NCI-H2196 treated with DMSO at 0.1 percent for 48 hours (cell line): ENCODE results near the gene KLHL29.
A peak's percentile ranks its signal among the peaks of the same experiment; 100 is the strongest.

ENCODE experiments used
- DNase-seq: peaks from one replicate; lab custom pipeline; 2025; ENCODE audit not compliant: unreplicated experiment; lab: John Stamatoyannopoulos, UW

Gene KLHL29

DNA sequence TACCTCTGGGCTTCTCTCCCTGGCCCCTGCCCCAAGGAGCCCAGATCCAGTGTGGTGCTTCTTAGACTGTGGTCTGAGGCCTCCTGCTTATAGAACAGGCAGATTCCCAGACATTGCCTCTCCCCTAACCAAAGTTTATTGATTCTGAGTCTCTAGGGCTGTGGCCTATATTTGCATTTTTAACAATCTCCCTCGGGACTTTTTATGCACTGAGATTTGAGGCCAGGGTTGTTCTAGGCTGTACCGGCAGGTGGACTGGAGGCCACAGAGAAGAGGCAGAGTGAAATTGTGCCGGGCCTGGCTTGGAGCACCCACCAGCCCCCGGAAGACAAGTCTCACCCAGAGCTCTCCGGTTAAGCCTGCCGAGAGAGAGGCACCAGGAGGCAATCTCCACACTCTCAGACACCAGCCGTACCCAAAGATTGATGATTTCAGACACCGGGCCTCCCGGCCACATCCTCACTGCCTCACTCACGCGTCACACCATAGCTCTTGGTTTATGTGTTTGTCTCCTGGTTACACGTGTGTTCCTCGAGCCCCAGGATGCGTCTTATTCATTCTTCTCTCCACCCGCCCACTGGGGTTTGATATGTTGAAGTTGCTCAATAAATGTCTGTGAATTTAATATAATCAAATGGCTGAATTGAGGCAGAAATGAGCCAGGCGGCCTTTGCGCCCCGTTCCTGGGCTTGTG, 203.7 kb downstream of the KLHL29 start:
- DNase-seq = no peak

DNA sequence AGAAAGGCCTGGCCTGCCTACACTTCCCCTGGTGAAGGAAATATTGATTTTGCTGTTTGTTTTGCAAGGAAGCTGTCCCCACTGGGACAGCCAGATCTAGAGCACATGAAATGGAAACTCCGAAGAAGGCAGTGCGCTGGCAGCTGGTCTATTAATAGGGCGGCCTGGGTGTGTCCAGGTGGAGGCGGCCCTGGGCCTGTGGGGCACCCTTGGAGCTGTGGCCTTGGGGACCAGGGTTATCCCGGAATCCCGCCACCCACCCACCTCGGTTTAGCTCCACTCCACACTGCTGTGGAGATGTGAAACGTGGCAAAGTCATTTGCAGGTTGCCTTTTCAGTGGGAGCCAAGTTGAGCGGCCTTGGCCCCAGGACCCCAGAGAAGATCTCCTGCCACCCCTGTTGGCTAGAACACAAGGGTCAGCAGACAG, 204.3 kb downstream of the KLHL29 start:
- DNase-seq = no peak

DNA sequence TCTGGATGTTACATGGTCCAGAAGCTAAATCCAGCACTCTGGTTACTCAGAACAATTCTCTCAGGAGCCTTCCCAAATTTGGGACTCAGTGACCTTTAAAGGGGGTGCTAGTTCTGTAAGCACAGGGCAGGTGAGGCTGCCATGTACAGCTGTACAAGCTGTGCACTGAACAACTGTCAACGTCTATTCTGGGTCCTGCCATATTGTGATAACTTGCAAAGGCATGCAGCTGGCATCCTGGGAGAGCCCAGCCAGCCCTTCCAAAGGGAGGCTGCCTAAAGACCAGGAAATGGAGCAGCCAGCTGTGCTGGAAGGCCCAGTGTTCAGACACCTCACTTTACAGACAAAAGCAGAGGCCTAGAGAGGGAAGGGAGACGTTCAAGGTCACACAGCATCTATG, 204.8 kb downstream of the KLHL29 start:
- no peak for DNase-seq

DNA sequence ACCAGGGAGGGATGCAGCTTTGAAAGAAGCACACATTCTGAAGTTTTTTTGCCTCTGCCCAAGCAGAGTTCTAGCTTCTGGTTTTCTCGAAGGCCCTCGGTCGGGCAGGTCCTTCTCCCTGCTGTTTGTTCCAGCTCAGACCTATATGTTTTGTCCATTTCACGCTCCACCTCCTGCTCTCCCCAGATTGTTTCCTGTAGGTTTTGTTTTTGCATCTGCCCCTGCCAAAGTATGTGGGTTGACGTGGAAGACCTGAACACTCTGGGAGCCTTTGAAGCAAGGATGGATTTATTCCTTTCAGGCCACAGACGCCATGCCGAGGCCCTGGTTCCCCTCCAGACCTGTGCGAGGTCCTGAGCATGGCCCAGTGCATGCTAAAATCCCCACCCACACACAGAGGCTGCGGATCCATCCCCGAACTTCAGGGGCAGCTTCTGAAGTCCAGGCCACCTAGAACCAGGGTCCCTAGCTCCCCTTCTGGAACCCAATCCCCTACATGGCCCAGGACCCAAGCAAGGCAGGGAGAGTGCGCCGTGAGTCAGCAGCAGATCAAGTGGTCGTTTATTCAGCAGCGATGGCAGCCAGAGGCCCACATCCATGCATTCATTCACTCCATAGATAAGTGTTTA, 205.4 kb downstream of the KLHL29 start:
- no peak for DNase-seq

DNA sequence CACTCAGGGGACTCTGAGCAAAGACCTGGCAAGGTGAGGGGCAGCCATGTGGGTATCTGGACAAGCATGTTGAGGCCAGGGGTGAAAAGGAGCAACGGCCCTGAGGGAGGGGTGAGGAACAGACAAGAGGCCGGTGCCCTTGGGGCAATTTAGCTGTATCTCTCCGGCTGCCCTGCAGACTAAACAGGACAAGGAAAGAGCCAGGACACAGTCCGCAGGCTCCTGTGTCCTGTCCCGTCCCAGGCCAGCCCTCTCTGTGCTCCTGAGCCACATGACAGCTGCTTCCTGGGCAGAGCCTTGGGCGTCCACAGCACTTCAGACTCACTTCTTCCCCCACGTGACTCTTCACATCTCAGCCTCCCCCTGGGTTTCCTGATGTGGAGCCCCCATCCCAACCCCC, 206.1 kb downstream of the KLHL29 start:
- no peak for DNase-seq

DNA sequence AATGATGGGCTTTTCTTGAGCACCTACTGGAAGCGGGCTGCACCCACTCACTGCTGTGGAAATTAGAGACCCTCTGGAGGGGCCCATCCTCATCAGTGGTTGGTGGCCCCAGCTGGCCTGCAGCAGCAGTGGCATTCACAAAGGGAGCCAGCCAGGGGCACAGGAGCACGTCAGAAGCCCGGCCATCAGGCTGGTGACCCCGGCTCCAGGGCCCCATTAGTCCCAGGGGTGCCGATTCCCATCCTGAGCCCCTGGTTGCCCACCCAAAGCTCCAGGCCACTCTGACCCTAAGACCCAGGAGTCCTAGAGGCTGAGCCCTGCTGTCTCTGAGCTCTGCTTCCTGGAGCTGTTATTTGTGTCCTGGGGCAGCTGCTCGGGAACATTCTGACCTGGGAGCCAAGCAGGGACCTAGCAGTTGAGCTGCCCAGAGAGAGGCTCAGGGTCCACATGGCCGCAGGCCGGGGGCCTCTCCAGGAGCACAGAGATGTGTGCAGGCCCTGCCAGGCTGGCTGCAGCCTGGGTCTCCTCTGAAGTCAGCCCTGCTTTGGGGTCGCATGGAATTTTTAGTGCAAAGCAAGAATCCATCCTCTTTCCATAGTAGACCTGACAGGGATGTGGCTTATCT, 207.2 kb downstream of the KLHL29 start:
- no peak for DNase-seq

DNA sequence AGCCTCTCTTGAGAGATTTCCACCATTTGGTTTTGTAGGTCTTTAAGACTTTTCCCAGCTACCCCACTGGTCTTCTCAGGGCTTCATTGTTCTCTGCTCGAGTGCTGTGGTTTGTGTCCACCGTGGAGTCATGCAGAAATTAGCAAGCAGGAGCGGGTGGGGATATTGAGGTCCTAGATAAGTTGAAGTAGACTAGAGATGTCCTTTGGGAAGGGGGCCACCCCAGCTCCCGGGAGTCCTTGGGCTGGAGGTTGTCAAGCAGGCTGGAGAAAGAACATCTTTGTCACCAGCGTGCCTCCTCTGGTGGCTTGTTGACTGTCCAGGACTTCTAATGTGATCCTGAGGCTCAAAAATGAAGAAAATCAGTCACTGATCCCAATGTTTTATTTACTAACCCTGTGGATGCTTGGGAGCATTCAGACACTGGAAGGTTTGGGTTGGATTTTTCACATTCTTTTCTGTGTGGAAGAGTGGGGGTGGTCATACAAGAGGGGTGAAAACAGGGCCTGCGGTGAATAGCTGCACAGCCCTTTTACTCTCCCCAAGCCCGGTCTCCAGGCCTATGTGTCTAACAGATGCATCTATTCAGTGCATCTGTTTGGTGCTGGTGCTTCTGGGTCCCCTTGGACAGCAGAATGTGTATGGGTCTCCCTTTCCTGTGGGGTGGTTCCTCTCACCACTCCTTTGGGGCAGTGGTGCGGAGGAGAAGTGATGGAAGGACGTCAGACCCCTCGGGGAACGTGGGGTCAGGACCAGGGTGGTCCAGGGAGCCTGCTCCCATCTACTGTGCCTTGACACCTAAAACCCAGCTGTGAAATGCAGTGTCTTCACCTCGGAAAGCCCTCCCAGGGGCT, 208.1 kb downstream of the KLHL29 start:
- DNase-seq = no peak

DNA sequence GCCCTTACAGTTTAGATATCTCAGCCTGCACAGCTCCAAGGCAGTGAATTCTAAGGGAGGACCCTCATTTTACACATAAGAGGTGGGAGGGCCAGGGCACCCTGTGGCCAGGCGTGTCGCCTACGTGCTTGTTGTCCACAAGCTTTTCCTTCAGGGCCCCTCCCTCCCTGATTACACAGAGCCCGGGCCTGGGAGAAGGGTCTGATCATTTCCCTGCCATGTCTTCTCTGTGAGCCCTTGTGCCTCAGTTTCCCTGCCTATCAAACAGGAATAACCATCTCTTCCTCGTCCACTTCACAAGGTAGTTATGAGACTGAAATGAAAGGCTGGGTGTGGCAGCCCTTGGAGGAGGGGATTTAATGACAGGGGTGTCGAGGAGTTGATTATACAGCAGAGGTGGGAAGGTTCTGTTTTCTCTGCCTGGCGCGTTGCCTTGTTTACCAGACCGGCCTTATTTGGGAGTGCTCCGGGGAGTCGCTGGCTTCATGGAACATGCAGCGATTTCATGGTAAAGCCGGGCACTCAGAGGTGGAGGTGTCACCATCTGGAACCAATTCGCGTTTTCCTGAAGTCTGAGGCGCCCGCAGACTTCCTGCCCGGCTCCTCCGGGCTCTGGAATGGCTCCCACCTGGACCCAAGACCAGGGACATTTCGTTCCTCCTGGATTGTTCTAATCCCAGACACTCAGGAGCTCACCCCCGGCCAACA, 208.9 kb downstream of the KLHL29 start:
- DNase-seq = no peak

DNA sequence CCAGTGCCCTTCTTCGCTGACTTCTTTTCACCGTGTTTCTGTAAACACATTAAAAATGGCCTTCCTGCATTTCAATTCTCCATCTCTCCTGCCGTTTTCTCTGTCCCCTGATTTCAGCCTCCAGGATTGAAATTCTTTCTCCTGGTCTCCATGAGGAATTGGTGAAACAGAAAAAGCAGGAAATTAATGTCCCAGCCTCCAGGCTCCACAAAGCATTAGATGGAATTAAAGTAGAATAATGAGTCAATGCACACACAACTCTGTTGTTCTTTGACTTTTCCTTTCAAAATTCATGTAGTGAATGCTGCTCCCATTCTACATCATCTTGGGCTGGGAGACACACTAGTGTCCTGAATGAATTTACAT, 209.5 kb downstream of the KLHL29 start:
- DNase-seq = no peak

DNA sequence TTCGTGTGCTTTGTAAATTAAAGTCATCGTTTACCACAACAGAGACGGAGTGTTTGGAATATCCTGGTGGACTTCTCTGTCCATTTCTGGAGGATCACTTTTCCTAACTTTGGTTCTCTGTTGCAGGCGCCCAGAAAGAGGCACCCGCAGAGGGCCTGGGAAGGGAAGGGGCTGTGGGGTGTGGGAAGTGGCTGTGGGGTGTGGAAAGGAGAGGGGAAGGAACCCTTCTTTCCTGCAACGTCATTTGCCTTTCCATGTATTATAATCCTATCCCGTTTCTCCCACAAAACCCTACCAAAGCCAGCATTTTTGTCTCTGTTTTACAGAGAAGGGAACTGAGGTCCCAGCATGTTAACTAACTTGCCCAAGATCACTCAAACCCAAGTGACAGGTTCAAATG, 210.0 kb downstream of the KLHL29 start:
- no peak for DNase-seq

DNA sequence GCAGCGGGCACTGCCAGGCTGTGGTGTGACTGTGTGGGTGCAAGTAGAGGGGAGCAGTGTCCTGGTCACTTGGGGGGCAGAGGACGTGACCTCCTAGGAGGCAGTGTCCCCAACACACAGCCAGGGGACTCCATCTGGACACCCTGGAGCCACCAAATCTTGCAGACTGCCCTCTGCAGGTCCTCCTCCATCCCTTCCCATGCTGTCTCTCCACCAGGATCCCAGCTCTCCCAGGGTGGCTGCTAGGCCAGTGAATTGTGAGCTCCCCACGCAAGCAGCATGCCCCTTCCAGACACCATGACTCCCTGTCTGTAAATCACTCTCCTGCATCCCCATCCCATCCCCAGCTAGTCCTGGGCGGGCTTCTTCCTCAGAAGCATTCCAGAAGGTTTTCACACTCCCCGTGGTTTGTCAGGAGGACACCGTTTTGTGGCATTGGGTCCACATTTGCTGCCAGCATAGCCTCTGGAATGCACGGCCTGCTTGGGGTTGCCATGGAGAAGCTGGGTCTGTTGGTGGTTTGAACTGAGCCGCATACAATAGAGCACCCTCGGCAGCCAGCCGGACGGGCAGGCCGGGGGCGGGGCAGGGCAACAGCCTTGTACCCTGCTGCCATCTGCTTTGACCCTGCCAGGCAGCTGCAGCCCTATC, 210.7 kb downstream of the KLHL29 start:
- DNase-seq = peak; percentile 77

DNA sequence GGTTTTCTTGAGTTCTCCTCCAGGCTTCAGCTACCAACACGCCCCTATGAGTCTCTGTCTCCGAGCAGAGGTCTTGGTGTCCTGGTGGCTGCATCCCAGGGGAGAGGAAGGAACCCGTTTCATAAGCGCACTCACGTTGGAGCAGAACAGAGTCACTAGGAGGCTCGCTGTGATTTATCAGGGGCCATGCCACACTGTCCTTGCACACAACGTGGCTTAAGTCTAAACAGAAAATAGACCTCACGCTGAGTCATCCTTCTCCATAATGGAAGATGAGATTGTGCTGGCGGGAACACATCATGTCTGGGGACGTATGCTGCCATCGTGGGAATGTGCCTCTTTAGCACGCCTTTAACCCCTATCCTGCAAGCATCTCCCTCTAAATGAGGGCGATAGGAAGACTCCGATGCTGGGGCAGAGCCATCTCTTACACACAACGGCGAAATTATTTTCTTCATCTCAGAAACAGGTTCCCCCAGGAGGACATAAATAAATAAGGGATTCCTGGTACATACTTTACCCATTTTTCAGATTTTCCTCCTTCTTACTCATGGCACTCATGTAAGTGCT, 211.4 kb downstream of the KLHL29 start:
- DNase-seq = no peak

DNA sequence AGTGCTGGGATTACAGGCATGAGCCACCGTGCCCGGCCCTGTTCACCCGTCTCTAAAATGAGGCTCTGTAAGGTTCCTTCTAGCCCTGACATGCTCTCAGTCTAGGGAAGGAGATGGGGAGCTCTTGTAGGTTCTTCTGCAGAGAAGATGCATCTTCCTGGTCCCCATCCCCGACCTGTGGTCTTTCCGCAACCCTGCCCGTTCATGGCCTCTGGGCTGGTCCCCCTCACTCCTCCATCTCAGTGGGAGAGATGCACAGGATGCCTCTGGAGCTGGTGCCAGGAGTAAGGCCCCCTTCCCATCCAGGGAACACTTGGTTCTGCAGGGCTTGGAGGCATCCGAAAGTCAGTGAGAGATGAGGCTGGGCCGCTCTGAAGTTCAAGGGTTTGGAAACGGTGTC, 212.7 kb downstream of the KLHL29 start:
- DNase-seq = no peak

DNA sequence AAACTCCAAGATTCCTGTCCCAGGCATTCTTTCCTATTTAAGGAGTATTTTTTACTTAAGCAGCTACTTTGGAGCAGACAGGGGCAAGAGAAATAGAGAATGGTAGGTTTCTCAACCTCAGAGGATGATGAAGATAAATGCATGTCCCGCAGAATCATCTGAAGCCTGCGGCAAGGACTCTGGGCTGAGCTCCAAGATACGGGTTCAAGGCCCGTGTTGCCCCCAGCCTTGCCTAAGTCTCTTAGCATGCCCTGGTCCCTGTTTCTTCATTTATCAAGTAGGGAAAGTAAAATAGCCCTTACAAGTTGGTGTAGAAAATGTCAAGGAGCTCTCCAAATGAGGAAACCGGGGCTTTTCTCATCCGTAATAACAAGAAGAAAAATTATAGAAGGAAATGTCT, 214.0 kb downstream of the KLHL29 start:
- no peak for DNase-seq

DNA sequence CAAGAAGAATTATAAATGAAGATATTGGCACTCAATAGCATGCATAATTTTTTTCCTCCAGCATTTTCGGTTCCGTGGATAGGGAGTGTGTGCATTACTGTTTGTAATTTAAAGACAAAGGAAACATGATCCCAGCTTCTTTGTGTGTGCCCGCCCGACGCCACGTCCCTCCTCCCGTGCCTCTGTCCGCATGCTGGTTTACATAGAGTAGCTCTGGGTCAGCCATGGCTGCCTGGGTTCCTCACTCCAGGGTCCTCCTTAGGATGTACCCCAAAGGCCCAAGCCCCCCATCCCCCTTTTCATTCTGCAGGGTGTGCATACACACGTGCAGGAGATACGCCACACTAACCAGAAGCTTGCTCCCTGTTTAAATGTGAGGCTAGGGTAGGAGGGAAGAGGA, 214.7 kb downstream of the KLHL29 start:
- no peak for DNase-seq

DNA sequence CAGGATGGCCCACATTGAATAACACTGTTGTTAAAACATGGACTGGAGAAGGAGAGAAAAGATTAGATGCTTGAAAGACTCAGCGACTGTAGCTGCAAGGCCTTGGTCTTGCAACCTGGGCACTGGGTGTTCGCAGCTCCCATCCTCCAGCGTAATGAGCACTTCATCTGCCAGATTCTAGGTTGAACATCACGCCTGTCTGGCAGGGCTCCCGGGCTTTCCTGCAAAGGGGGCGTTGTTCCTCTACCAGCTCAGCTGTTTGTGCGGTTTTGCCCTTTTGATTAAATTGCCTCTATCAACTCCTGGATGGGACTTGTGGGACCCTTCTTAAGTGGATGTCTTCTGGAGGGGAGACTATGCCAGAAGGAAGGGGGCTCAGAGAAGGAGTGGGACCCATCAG, 215.4 kb downstream of the KLHL29 start:
- DNase-seq = no peak

DNA sequence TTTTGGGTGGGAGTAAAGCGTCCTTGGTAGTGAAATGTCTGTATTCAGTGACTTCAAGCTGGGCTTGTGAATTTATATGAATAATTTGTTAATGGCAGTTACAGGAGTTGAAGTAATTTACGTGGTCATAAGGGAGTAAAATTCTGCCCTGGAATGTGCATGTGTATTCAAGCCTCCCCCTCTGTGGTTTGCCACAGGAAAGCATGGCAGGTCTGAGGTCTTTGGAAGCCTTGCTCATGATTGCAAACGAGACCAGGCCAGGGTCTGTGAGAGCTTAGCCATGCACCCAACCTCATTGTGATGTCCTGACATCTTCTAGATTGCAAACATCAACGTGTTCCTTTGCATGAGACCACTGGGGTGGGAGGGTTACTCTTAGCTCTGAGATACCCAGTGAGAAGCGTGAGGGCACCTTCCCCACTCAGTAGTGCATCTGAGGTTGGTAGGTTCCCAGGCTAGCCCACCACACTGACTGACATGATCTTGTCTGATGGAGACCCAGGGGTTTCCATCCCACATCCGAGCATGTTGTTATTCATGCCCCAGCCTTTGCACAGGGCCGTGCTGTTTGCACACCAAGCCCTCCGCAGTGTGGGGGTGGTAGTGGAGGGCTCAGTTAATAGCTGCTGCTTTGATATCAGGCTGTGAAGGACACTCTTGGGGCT, 216.5 kb downstream of the KLHL29 start:
- no peak for DNase-seq

DNA sequence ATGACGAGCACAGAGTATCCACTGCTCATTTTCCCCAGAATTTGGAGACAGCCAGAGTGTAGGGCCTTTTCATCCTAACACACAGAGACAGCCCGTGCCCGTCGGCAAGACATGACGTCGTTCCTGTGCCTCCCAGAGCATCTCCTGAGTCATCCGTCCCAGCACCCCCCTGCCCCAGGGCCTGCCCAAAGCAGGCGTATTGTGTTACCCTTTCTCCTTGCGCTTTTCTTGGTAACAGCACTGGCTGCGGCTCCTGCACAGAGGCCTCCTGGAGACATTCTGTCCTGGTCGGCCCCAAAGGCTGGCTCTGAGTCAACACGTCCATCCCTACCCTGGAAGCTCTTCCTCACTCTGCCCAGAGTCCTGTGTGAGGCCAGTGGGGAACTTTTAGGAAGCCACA, 217.1 kb downstream of the KLHL29 start:
- no peak for DNase-seq

DNA sequence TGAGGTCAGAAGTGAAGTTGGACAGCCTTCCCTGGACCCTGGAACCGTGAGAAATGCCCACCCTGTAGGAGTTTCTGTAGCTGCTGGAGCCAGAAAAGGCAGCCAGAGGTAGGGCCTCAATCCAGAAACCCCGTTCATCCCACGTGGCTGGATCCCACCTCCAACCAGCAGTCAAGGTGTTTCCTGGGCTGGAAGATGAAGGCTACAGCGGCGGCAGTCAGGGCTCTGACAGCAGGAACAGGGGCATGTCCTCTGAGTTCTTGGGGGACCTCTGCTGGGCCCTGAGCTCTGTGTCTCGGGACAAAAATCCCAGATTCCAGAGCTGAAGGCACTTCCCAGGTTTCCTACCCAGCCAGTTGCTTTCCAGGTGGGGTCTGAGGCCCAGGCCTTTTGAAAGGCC, 218.2 kb downstream of the KLHL29 start:
- no peak for DNase-seq

DNA sequence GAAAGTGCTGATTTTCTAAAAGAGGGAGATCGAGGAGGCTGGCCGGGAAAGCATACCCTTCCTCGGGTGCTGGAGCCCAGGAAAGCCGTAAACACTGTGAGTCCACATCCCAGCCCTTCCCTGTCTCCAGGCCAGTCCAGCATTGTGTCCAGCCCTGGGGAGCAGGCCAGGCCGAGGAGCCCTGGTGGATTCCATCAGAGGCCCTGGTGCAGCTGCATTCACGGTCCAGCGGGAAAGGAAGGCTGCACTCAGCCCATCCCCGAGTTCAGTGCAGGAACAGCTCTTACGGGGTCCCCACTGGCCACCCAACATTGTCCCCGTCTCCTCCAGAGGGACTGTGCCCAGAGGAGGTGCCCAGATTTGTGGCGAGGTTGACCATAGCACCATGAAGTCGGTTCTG, 218.6 kb downstream of the KLHL29 start:
- DNase-seq = no peak
